ENCODE data around the gene COTL1. TPM values are rescaled to one million over a fixed set of nuclear protein-coding genes. Genes with fewer than 3 reads are reported as not detected.

Gene COTL1
- polyA plus RNA-seq, 1 of the 3 experiments (the other 2 are of a cell fraction) = 91.6 TPM

GRCh38 chr16:84614623-84614967 is 3.3 kb downstream of the COTL1 start (continued):
- TF ChIP-seq PBX3 (IDR thresholded peaks at IDR 0.05) (no peak), SMC3 (IDR thresholded peaks at IDR 0.05; ENCODE audit: low read depth, low read length) (no peak), NFIC (IDR thresholded peaks at IDR 0.05; ENCODE audit: borderline replicate concordance) (no peak), CTCF (IDR thresholded peaks at IDR 0.05) (no peak), USF1 (IDR thresholded peaks at IDR 0.05; ENCODE audit: borderline replicate concordance, low read depth) (no peak), CHD2 (IDR thresholded peaks at IDR 0.05; ENCODE audit: low read length, partially characterized antibody) (no peak), MEF2A (IDR thresholded peaks at IDR 0.05; ENCODE audit: borderline replicate concordance, low read depth) (no peak), TEAD4 (IDR thresholded peaks at IDR 0.05; ENCODE audit: borderline replicate concordance, insufficient read depth) (no peak), TAF1 (IDR thresholded peaks at IDR 0.05; ENCODE audit: borderline replicate concordance, low read depth, low read length) (no peak), YY1 (IDR thresholded peaks at IDR 0.05; ENCODE audit: low read depth) (no peak), TCF12 (IDR thresholded peaks at IDR 0.05) (no peak), EZH2phosphoT487 (IDR thresholded peaks at IDR 0.05; ENCODE audit: borderline replicate concordance, low read depth) (no peak), GATA2 (CRISPR knock-in tag; IDR thresholded peaks at IDR 0.05) (no peak), EP300 (IDR thresholded peaks at IDR 0.05; ENCODE audit: borderline replicate concordance in 1 of 2, low read depth in 1 of 2, low read length in 1 of 2) (no peak)

GRCh38 chr16:84614073-84614459 is 3.8 kb downstream of the COTL1 start:
- H3K79me2 ChIP-seq (ENCODE audit: insufficient read depth) = peaks cover 87% of the 10 kb centered on the region
- H3K9me2 ChIP-seq = no peaks in the 10 kb centered on the region
- H3K4me2 ChIP-seq = no peak overlapping the region
- no peak overlapping the region for H2AFZ ChIP-seq (ENCODE audit: low read depth)
- no peak overlapping the region for H3K9ac ChIP-seq
- peaks cover 10% of the 10 kb centered on the region for H3F3A ChIP-seq (replicated peaks; ENCODE audit: insufficient read depth)
- no peak overlapping the region for H3K27ac ChIP-seq (ENCODE audit: low read depth in 2 of 2, low read length in 1 of 2)
- no peaks in the 10 kb centered on the region for H3K27me3 ChIP-seq (ENCODE audit: insufficient read depth)
- ChIA-PET CTCF (interaction anchor here (0.6 to 2.0 kb wide), 7 partner anchors 9 to 683 kb away, joined by 3 to 9 read pairs (median 6); no protein-coding TSS in a partner anchor), POLR2A (no interaction called here)
- peaks cover 0 to 13% of the 10 kb centered on the region in 2 experiments for H3K36me3 ChIP-seq (replicated peaks in 1 of 2; ENCODE audit: control insufficient read depth in 1 of 2, insufficient read depth in 2 of 2, low read length in 1 of 2)
- 89% methylated on average over 12 of the region's 12 CpGs for WGBS (ENCODE audit: low lambda C conversion rate)
- no peak for DNase-seq
- TF ChIP-seq RAD21 (IDR thresholded peaks at IDR 0.05; ENCODE audit: low read length) = no peak
- no peak for TF ChIP-seq IRF3 (IDR thresholded peaks at IDR 0.05; ENCODE audit: low read depth, low read length)
- TF ChIP-seq NRF1 (IDR thresholded peaks at IDR 0.05; ENCODE audit: low read depth, low read length) = no peak
- no peak for TF ChIP-seq TAF1 (IDR thresholded peaks at IDR 0.05; ENCODE audit: borderline replicate concordance, low read depth, low read length)
- TF ChIP-seq MXI1 (IDR thresholded peaks at IDR 0.05; ENCODE audit: low read depth, low read length) = no peak
- TF ChIP-seq PBX3 (IDR thresholded peaks at IDR 0.05) = no peak
- no peak for TF ChIP-seq NFIC (IDR thresholded peaks at IDR 0.05; ENCODE audit: borderline replicate concordance)
- no peak for TF ChIP-seq RXRA (IDR thresholded peaks at IDR 0.05; ENCODE audit: borderline replicate concordance, low read depth)
- no peaks in the 10 kb centered on the region for H3K9me3 ChIP-seq
- H3K4me1 ChIP-seq (ENCODE audit: control insufficient read depth in 1 of 2, insufficient read depth in 2 of 2, low read depth in 1 of 2, low read length in 1 of 2) = peaks cover 26 to 27% of the 10 kb centered on the region in 2 experiments
- no peak overlapping the region for H3K4me3 ChIP-seq (ENCODE audit: low read depth in 2 of 2, low read length in 1 of 2)
- peaks cover 69% of the 10 kb centered on the region for H4K20me1 ChIP-seq (ENCODE audit: insufficient read depth)

Data from SK-N-SH (cell line).